ENCODE measurements around the gene DUSP10.
A peak's percentile ranks its signal among the peaks of the same experiment; 100 is the strongest.

Gene DUSP10

GRCh38 chr1:221734187-221734586 is 7.7 kb downstream of the DUSP10 start:
- no peaks in the 10 kb centered on the region for H3F3A ChIP-seq (ENCODE audit: low read depth)
- no peaks in the 10 kb centered on the region for H3K9me3 ChIP-seq (ENCODE audit: insufficient read depth, low read depth, low read length)
- peak overlapping the region; percentile 88 for H3K4me2 ChIP-seq (ENCODE audit: low read depth, low read length, poor library complexity, severe bottlenecking)
- no peaks in the 10 kb centered on the region for H3K27me3 ChIP-seq (ENCODE audit: insufficient read depth, low read length, poor library complexity, severe bottlenecking)
- peak overlapping the region; percentile 94 for H3K4me3 ChIP-seq (ENCODE audit: low read length, poor library complexity, severe bottlenecking)
- peaks cover 76% of the 10 kb centered on the region for H4K20me1 ChIP-seq (ENCODE audit: insufficient read depth, low read length, poor library complexity, severe bottlenecking)
- peak overlapping the region; percentile 89 for H3K9ac ChIP-seq (ENCODE audit: low read depth, low read length, poor library complexity, severe bottlenecking)
- H3K36me3 ChIP-seq (ENCODE audit: insufficient read depth, low read length), result peaks cover 27% of the 10 kb centered on the region
- H3K4me1 ChIP-seq (ENCODE audit: insufficient read depth, low read length, poor library complexity, severe bottlenecking), result peaks cover 82% of the 10 kb centered on the region
- H2AFZ ChIP-seq (ENCODE audit: low read length), result no peak overlapping the region
- H3K9me2 ChIP-seq (replicated peaks; ENCODE audit: low read depth, low read length), result no peaks in the 10 kb centered on the region
- TF ChIP-seq EZH2phosphoT487 (IDR thresholded peaks at IDR 0.05; ENCODE audit: borderline replicate concordance) (no peak), CTCF (conservative IDR thresholded peaks at IDR 0.05; ENCODE audit: low read length) (no peak)
- H3K79me2 ChIP-seq (ENCODE audit: insufficient read depth, low read length), result peaks cover 99% of the 10 kb centered on the region

GRCh38 chr1:221732052-221732451 is 9.8 kb downstream of the DUSP10 start:
- H3K4me2 ChIP-seq (ENCODE audit: low read depth, low read length, poor library complexity, severe bottlenecking), result peak overlapping the region; percentile 88
- peak overlapping the region; percentile 89 for H3K9ac ChIP-seq (ENCODE audit: low read depth, low read length, poor library complexity, severe bottlenecking)
- peaks cover 28% of the 10 kb centered on the region for H3K36me3 ChIP-seq (ENCODE audit: insufficient read depth, low read length)
- no peaks in the 10 kb centered on the region for H3K9me3 ChIP-seq (ENCODE audit: insufficient read depth, low read depth, low read length)
- peaks cover 75% of the 10 kb centered on the region for H4K20me1 ChIP-seq (ENCODE audit: insufficient read depth, low read length, poor library complexity, severe bottlenecking)
- H3K27me3 ChIP-seq (ENCODE audit: insufficient read depth, low read length, poor library complexity, severe bottlenecking), result no peaks in the 10 kb centered on the region
- peaks cover 99% of the 10 kb centered on the region for H3K79me2 ChIP-seq (ENCODE audit: insufficient read depth, low read length)
- no peaks in the 10 kb centered on the region for H3K9me2 ChIP-seq (replicated peaks; ENCODE audit: low read depth, low read length)
- no peak overlapping the region for H2AFZ ChIP-seq (ENCODE audit: low read length)
- H3K4me3 ChIP-seq (ENCODE audit: low read length, poor library complexity, severe bottlenecking), result peak overlapping the region; percentile 94
- H3K4me1 ChIP-seq (ENCODE audit: insufficient read depth, low read length, poor library complexity, severe bottlenecking), result peaks cover 85% of the 10 kb centered on the region
- no peaks in the 10 kb centered on the region for H3F3A ChIP-seq (ENCODE audit: low read depth)
- TF ChIP-seq CTCF (conservative IDR thresholded peaks at IDR 0.05; ENCODE audit: low read length) (no peak), EZH2phosphoT487 (IDR thresholded peaks at IDR 0.05; ENCODE audit: borderline replicate concordance) (no peak)

- TF ChIP-seq CTCF (conservative IDR thresholded peaks at IDR 0.05; ENCODE audit: low read length), result no peak
- TF ChIP-seq EZH2phosphoT487 (IDR thresholded peaks at IDR 0.05; ENCODE audit: borderline replicate concordance), result no peak
- Histone ChIP-seq H3K4me2 (ENCODE audit: low read depth, low read length, poor library complexity, severe bottlenecking) (peak overlapping the region; percentile 61), H3F3A (ENCODE audit: low read depth) (no peaks in the 10 kb centered on the region), H3K36me3 (ENCODE audit: insufficient read depth, low read length) (peaks cover 33% of the 10 kb centered on the region), H3K9ac (ENCODE audit: low read depth, low read length, poor library complexity, severe bottlenecking) (peak overlapping the region; percentile 26), H3K4me3 (ENCODE audit: low read length, poor library complexity, severe bottlenecking) (peak overlapping the region; percentile 53), H3K79me2 (ENCODE audit: insufficient read depth, low read length) (peaks cover 99% of the 10 kb centered on the region), H4K20me1 (ENCODE audit: insufficient read depth, low read length, poor library complexity, severe bottlenecking) (peaks cover 60% of the 10 kb centered on the region), H3K4me1 (ENCODE audit: insufficient read depth, low read length, poor library complexity, severe bottlenecking) (peaks cover 90% of the 10 kb centered on the region), H2AFZ (ENCODE audit: low read length) (no peak overlapping the region), H3K9me2 (replicated peaks; ENCODE audit: low read depth, low read length) (no peaks in the 10 kb centered on the region), H3K9me3 (ENCODE audit: insufficient read depth, low read depth, low read length) (no peaks in the 10 kb centered on the region), H3K27me3 (ENCODE audit: insufficient read depth, low read length, poor library complexity, severe bottlenecking) (no peaks in the 10 kb centered on the region)
These were observed 12.0 kb downstream of the DUSP10 start for GRCh38 chr1:221729771-221730330.
